HCT116 (cell line): ENCODE results near the gene SWAP70. TPM values are rescaled to one million over a fixed set of nuclear protein-coding genes. Genes with fewer than 3 reads are reported as not detected.

ENCODE experiments used
- ATAC-seq: fragments of 200-7000 bp; cut with Tn5 transposase; 2 replicates; pipeline ENCODE4 v1.9.1; 2020; ENCODE audit warnings: mild to moderate bottlenecking, moderate library complexity
- BruUV-seq: library from RNA; stranded (reverse); fragments of 400-500 nt; replicated peaks from 2 replicates; lab custom pipeline; 2021; lab: Mats Ljungman, UMichigan
- CTCF ChIA-PET: fragments of 300-600 bp; sonication (Branson Sonifier 250); formaldehyde crosslinking; loops from one replicate; lab custom pipeline; 2021; ENCODE audit warnings: antibody characterized with exemption; lab: Charles Lee
- POLR2A ChIA-PET: fragments of 300-600, 350-600 bp; sonication (Branson Sonifier 250); formaldehyde crosslinking; loops from one replicate; lab custom pipeline; 2021; ENCODE audit warnings: antibody characterized with exemption; lab: Charles Lee
- RAD21 ChIA-PET, 2 experiments: fragments of 300-600 bp; sonication (Branson Sonifier 250); formaldehyde crosslinking; loops; one replicate each; lab custom pipeline; 2023; ENCODE audit warnings: low total read pairs in 2 of 2; ENCODE audit not compliant: uncharacterized antibody in 2 of 2, unreplicated experiment in 2 of 2, low non-redundant PET in 1 of 2; lab: Charles Lee
- DNase-seq: peaks from one replicate; pipeline ENCODE4 v3.0.0-alpha.2; 2010; ENCODE audit warnings: low read depth, low spot score
- H2AFZ ChIP-seq: fragments of 200-600 bp; shearing (Covaris generic), sonication (generic); 2 replicates; pipeline ENCODE4 v1.6.1; 2017; ENCODE audit warnings: low read depth, mixed run types, mixed read lengths, antibody characterized with exemption, low read length; ENCODE audit not compliant: poor library complexity, severe bottlenecking
- H3K27ac ChIP-seq: 2 replicates; pipeline ENCODE4 v1.5.1; 2012; ENCODE audit warnings: low read depth, low read length
- H3K27me3 ChIP-seq: fragments of 200-600 bp; sonication (generic); 2 replicates; pipeline ENCODE4 v1.6.1; 2016; ENCODE audit warnings: mixed run types, low read length, mixed read lengths; ENCODE audit not compliant: insufficient read depth
- H3K36me3 ChIP-seq, 2 experiments: fragments of 200-500 bp in 1 of 2; fragments of 200-600 bp in 1 of 2; sonication (Bioruptor generic) in 1 of 2; sonication (generic) in 1 of 2; 2 replicates each; pipeline versions ENCODE4 v1.5.1 to v1.6.1; 2014 to 2016; ENCODE audit warnings: low read length in 2 of 2, inconsistent platforms in 1 of 2, mixed read lengths in 1 of 2, mixed run types in 1 of 2; ENCODE audit not compliant: insufficient read depth in 2 of 2, control insufficient read depth in 1 of 2
- H3K4me1 ChIP-seq, 2 experiments: fragments of 200-600 bp in 1 of 2; sonication (generic) in 1 of 2; 2 replicates each; pipeline versions ENCODE4 v1.5.1 to v1.6.1; 2012 to 2017; ENCODE audit warnings: low read length in 2 of 2, inconsistent platforms in 1 of 2, mild to moderate bottlenecking in 1 of 2, mixed read lengths in 1 of 2, mixed run types in 1 of 2, moderate library complexity in 1 of 2; ENCODE audit not compliant: insufficient read depth in 2 of 2, control insufficient read depth in 1 of 2
- H3K4me2 ChIP-seq: fragments of 200-600 bp; sonication (generic); 2 replicates; pipeline ENCODE4 v1.6.1; 2017; ENCODE audit warnings: mixed run types, low read length, mixed read lengths
- H3K4me3 ChIP-seq, 2 experiments: fragments of 200-600 bp in 1 of 2; sonication (generic) in 1 of 2; replicated peaks in 1 of 2; 2 replicates each; pipeline ENCODE4 v1.5.1; 2011 to 2016; ENCODE audit warnings: low read length in 2 of 2, control low read depth in 1 of 2, low read depth in 1 of 2, mild to moderate bottlenecking in 1 of 2, mixed read lengths in 1 of 2, mixed run types in 1 of 2
- H3K79me2 ChIP-seq: fragments of 200-600 bp; sonication (generic); 2 replicates; pipeline ENCODE4 v1.6.1; 2017; ENCODE audit warnings: mild to moderate bottlenecking, mixed run types, low read length, moderate library complexity, mixed read lengths; ENCODE audit not compliant: insufficient read depth
- H3K9ac ChIP-seq: fragments of 200-600 bp; sonication (generic); 2 replicates; pipeline ENCODE4 v1.6.1; 2016; ENCODE audit warnings: low read length, mixed read lengths
- H3K9me2 ChIP-seq: fragments of 200-600 bp; sonication (generic), shearing (Covaris generic); 2 replicates; pipeline ENCODE4 v1.6.1; 2017; ENCODE audit warnings: mixed run types, mild to moderate bottlenecking, moderate library complexity; ENCODE audit not compliant: insufficient read depth
- H3K9me3 ChIP-seq, 2 experiments: fragments of 200-500 bp in 1 of 2; fragments of 200-600 bp in 1 of 2; sonication (Bioruptor generic) in 1 of 2; sonication (generic) in 1 of 2; 2 replicates each; pipeline ENCODE4 v1.6.1; 2014 to 2017; ENCODE audit warnings: low read length in 2 of 2, mixed read lengths in 2 of 2, inconsistent platforms in 1 of 2, low read depth in 1 of 2, mild to moderate bottlenecking in 1 of 2, mixed run types in 1 of 2, moderate library complexity in 1 of 2; ENCODE audit not compliant: control insufficient read depth in 1 of 2, insufficient read depth in 1 of 2
- H4K20me1 ChIP-seq: fragments of 200-600 bp; sonication (generic), shearing (Covaris generic); 2 replicates; pipeline ENCODE4 v1.6.1; 2017; ENCODE audit warnings: mixed run types, mild to moderate bottlenecking, moderate library complexity; ENCODE audit not compliant: insufficient read depth
- CBX3 ChIP-seq: IDR thresholded peaks from 2 replicates; pipeline ENCODE4 v1.6.1; 2012; ENCODE audit warnings: low read depth
- ELF1 ChIP-seq: IDR thresholded peaks from 2 replicates; pipeline ENCODE4 v1.6.1; 2012; ENCODE audit warnings: low read depth, borderline replicate concordance
- EZH2 ChIP-seq: fragments of 200-600 bp; sonication (generic); IDR thresholded peaks from 2 replicates; pipeline ENCODE4 v1.6.1; 2017; ENCODE audit warnings: antibody characterized with exemption, mixed run types
- EZH2phosphoT487 ChIP-seq: fragments of 200-600 bp; IDR thresholded peaks from 2 replicates; pipeline ENCODE4 v1.6.1; 2018; ENCODE audit warnings: antibody characterized with exemption, borderline replicate concordance
- FOSL1 ChIP-seq: IDR thresholded peaks from 2 replicates; pipeline ENCODE4 v1.6.1; 2012; ENCODE audit warnings: low read depth
- POLR2A ChIP-seq: IDR thresholded peaks from 2 replicates; pipeline ENCODE4 v1.7.0; 2011; ENCODE audit warnings: borderline replicate concordance; ENCODE audit not compliant: insufficient read depth, insufficient read length; ENCODE audit errors: extremely low read depth
- POLR2AphosphoS5 ChIP-seq: IDR thresholded peaks from 2 replicates; pipeline ENCODE4 v1.6.1; 2011; ENCODE audit warnings: mild to moderate bottlenecking, low read depth, low read length, moderate library complexity
- RAD21 ChIP-seq: IDR thresholded peaks from 2 replicates; pipeline ENCODE4 v1.6.1; 2012; ENCODE audit warnings: low read depth, mild to moderate bottlenecking
- REST ChIP-seq: IDR thresholded peaks from 2 replicates; pipeline ENCODE4 v1.6.1; 2012; ENCODE audit warnings: low read depth
- SIN3A ChIP-seq: IDR thresholded peaks from 2 replicates; pipeline ENCODE4 v1.6.1; 2012; ENCODE audit warnings: low read depth
- SP1 ChIP-seq: IDR thresholded peaks from 2 replicates; pipeline ENCODE4 v1.6.1; 2012; ENCODE audit warnings: low read depth
- ZBTB33 ChIP-seq: IDR thresholded peaks from 2 replicates; pipeline ENCODE4 v1.6.1; 2011; ENCODE audit warnings: mild to moderate bottlenecking, low read length, moderate library complexity; ENCODE audit not compliant: insufficient replicate concordance; ENCODE audit errors: extremely low read depth
- ZNF274 ChIP-seq: fragments of 200-500 bp; sonication (Bioruptor generic); IDR thresholded peaks from 2 replicates; pipeline ENCODE4 v1.6.1; 2014; ENCODE audit warnings: mild to moderate bottlenecking, low read depth, low read length, inconsistent platforms
- intact Hi-C: fragments of 100-400 bp; cut with micrococcal nuclease; formaldehyde crosslinking; loops from 2 replicates; pipeline ENCODE4 v1.10.0; 2022
- total RNA-seq: library from RNA; stranded (reverse); gene quantifications from one replicate; pipeline ENCODE4 v1.2.1, GENCODE V29; 2021; ENCODE audit not compliant: unreplicated experiment

SWAP70 gene
- total RNA-seq, 1 experiment from 2014 or later, result 20.6 TPM

GRCh38 chr11:9738707-9739106 lies 74.8 kb downstream of the SWAP70 start:
- TF ChIP-seq POLR2AphosphoS5 (no peak), ZBTB33 (no peak), ELF1 (no peak), POLR2A (no peak), FOSL1 (no peak), SIN3A (no peak), EZH2 (no peak)
- Histone ChIP-seq H3K27ac (no peak overlapping the region), H3K4me3 (no peak overlapping the region), H3K4me1 (no peaks in the 10 kb centered on the region), H3K79me2 (no peaks in the 10 kb centered on the region), H3K36me3 (0 out of 4 replicates have a peak, but pooled peaks cover 0 to 11% of the 10 kb centered on the region in 2 experiments), H3K9me3 (no peaks in the 10 kb centered on the region), H4K20me1 (no peaks in the 10 kb centered on the region), H3K9ac (no peak overlapping the region), H3K9me2 (no peaks in the 10 kb centered on the region), H3K4me2 (no peak overlapping the region), H3K27me3 (no peaks in the 10 kb centered on the region), H2AFZ (no peak overlapping the region)
- no TSS peak for BruUV-seq
- ChIA-PET POLR2A (no interaction called here), RAD21 (no interaction called here), CTCF (no interaction called here)
- DNase-seq (no peak), ATAC-seq (no peak)
- intact Hi-C loops, result no loop called here

GRCh38 chr11:9739123-9739900 lies 75.4 kb downstream of the SWAP70 start:
- H3K9me2 ChIP-seq, result no peaks in the 10 kb centered on the region
- BruUV-seq, result no TSS peak
- ATAC-seq (no peak), DNase-seq (no peak)
- intact Hi-C loops, result no loop called here
- H3K4me3 ChIP-seq, result no peak overlapping the region
- POLR2A ChIA-PET, result no interaction called here
- RAD21 ChIA-PET, result no interaction called here
- no peaks in the 10 kb centered on the region for H3K27me3 ChIP-seq
- no peaks in the 10 kb centered on the region for H3K4me1 ChIP-seq
- no peak overlapping the region for H3K27ac ChIP-seq
- no peak overlapping the region for H3K4me2 ChIP-seq
- no peak overlapping the region for H3K9ac ChIP-seq
- no peak overlapping the region for H2AFZ ChIP-seq
- 0 out of 4 replicates have a peak, but pooled peaks cover 0 to 11% of the 10 kb centered on the region in 2 experiments for H3K36me3 ChIP-seq
- CTCF ChIA-PET, result no interaction called here
- no peaks in the 10 kb centered on the region for H4K20me1 ChIP-seq
- no peaks in the 10 kb centered on the region for H3K9me3 ChIP-seq
- no peaks in the 10 kb centered on the region for H3K79me2 ChIP-seq
- TF ChIP-seq RAD21, result no peak
- TF ChIP-seq ZNF274, result no peak
- TF ChIP-seq POLR2A, result no peak
- no peak for TF ChIP-seq ELF1
- TF ChIP-seq SP1, result no peak
- TF ChIP-seq CBX3, result no peak
- TF ChIP-seq REST, result no peak
- TF ChIP-seq EZH2phosphoT487, result no peak
